Esophagus squamous epithelium (tissue), 4 donors: ENCODE measurements around the gene NRXN3.

ENCODE experiments used
- POLR2A ChIP-seq, 4 donors: fragments of 450-650 bp; IDR thresholded peaks; one replicate each; pipeline ENCODE4 v1.6.1; 2017; ENCODE audit warnings: antibody characterized with exemption in 4 of 4, mild to moderate bottlenecking in 4 of 4, moderate library complexity in 3 of 4
- TF ChIP-seq, protein P1 (sequence below), 6 experiments: fragments of 450-650 bp in 4 of 6; fragments of 200-600 bp in 2 of 6; sonication (generic) in 2 of 6; IDR thresholded peaks; one replicate each; pipeline ENCODE4 v1.5.1; 2016 to 2019; ENCODE audit warnings: antibody characterized with exemption in 6 of 6, mild to moderate bottlenecking in 4 of 6, moderate library complexity in 4 of 6

- TF ChIP-seq, protein P1, sequence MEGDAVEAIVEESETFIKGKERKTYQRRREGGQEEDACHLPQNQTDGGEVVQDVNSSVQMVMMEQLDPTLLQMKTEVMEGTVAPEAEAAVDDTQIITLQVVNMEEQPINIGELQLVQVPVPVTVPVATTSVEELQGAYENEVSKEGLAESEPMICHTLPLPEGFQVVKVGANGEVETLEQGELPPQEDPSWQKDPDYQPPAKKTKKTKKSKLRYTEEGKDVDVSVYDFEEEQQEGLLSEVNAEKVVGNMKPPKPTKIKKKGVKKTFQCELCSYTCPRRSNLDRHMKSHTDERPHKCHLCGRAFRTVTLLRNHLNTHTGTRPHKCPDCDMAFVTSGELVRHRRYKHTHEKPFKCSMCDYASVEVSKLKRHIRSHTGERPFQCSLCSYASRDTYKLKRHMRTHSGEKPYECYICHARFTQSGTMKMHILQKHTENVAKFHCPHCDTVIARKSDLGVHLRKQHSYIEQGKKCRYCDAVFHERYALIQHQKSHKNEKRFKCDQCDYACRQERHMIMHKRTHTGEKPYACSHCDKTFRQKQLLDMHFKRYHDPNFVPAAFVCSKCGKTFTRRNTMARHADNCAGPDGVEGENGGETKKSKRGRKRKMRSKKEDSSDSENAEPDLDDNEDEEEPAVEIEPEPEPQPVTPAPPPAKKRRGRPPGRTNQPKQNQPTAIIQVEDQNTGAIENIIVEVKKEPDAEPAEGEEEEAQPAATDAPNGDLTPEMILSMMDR (IDR thresholded peaks at IDR 0.05): no peak
- TF ChIP-seq POLR2A (IDR thresholded peaks at IDR 0.05): no peak
Observed at GRCh38 chr14:78608998-78609787, 439.0 kb downstream of the NRXN3 start.
